Measurements from ENCODE around the gene ZNHIT3.

DNA sequence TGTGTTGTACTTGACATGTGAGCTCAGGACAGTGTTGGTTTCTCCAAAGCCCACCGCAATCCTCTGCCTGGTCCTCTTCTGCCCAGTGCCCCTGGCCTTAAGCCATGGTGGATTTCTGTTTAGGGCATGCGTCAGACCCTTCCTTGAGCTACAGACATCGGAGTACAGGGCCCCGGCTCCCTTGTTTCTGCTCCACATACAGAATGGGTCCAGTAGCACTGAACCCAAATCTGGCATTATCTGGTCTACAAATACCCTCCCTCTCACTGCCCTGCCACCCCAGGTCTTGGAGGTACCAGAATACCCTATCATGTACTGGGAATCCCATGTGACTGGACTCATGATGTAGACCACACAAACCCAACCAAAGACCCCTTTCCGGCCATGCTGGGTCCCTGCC is 27.4 kb upstream of the ZNHIT3 start:
- no peak for TF ChIP-seq CBX2 (IDR thresholded peaks at IDR 0.05; ENCODE audit: borderline replicate concordance, low read depth)
- TF ChIP-seq, protein P1, sequence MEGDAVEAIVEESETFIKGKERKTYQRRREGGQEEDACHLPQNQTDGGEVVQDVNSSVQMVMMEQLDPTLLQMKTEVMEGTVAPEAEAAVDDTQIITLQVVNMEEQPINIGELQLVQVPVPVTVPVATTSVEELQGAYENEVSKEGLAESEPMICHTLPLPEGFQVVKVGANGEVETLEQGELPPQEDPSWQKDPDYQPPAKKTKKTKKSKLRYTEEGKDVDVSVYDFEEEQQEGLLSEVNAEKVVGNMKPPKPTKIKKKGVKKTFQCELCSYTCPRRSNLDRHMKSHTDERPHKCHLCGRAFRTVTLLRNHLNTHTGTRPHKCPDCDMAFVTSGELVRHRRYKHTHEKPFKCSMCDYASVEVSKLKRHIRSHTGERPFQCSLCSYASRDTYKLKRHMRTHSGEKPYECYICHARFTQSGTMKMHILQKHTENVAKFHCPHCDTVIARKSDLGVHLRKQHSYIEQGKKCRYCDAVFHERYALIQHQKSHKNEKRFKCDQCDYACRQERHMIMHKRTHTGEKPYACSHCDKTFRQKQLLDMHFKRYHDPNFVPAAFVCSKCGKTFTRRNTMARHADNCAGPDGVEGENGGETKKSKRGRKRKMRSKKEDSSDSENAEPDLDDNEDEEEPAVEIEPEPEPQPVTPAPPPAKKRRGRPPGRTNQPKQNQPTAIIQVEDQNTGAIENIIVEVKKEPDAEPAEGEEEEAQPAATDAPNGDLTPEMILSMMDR (IDR thresholded peaks at IDR 0.05): no peak
- TF ChIP-seq MAX (IDR thresholded peaks at IDR 0.05): no peak
- no peak for TF ChIP-seq ELK1 (IDR thresholded peaks at IDR 0.05; ENCODE audit: low read depth, low read length)
- no peak for TF ChIP-seq POLR2A (IDR thresholded peaks at IDR 0.05; ENCODE audit: low read length)
- TF ChIP-seq, protein P2, sequence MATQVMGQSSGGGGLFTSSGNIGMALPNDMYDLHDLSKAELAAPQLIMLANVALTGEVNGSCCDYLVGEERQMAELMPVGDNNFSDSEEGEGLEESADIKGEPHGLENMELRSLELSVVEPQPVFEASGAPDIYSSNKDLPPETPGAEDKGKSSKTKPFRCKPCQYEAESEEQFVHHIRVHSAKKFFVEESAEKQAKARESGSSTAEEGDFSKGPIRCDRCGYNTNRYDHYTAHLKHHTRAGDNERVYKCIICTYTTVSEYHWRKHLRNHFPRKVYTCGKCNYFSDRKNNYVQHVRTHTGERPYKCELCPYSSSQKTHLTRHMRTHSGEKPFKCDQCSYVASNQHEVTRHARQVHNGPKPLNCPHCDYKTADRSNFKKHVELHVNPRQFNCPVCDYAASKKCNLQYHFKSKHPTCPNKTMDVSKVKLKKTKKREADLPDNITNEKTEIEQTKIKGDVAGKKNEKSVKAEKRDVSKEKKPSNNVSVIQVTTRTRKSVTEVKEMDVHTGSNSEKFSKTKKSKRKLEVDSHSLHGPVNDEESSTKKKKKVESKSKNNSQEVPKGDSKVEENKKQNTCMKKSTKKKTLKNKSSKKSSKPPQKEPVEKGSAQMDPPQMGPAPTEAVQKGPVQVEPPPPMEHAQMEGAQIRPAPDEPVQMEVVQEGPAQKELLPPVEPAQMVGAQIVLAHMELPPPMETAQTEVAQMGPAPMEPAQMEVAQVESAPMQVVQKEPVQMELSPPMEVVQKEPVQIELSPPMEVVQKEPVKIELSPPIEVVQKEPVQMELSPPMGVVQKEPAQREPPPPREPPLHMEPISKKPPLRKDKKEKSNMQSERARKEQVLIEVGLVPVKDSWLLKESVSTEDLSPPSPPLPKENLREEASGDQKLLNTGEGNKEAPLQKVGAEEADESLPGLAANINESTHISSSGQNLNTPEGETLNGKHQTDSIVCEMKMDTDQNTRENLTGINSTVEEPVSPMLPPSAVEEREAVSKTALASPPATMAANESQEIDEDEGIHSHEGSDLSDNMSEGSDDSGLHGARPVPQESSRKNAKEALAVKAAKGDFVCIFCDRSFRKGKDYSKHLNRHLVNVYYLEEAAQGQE (IDR thresholded peaks at IDR 0.05): no peak
- no peak for TF ChIP-seq CEBPB (IDR thresholded peaks at IDR 0.05)
- no peak for TF ChIP-seq RFX5 (IDR thresholded peaks at IDR 0.05)
- no peak for TF ChIP-seq USF2 (IDR thresholded peaks at IDR 0.05)
- TF ChIP-seq, protein P3, sequence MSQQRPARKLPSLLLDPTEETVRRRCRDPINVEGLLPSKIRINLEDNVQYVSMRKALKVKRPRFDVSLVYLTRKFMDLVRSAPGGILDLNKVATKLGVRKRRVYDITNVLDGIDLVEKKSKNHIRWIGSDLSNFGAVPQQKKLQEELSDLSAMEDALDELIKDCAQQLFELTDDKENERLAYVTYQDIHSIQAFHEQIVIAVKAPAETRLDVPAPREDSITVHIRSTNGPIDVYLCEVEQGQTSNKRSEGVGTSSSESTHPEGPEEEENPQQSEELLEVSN (IDR thresholded peaks at IDR 0.05; ENCODE audit: borderline replicate concordance, low read depth): no peak
